HG03064 (cell line): ENCODE measurements around the gene MFAP4.
A peak's percentile ranks its signal among the peaks of the same experiment; 100 is the strongest.

Source experiments
- ATAC-seq: cut with Tn5 transposase; IDR thresholded peaks from one replicate; pipeline ENCODE4 v1.9.1; 2021; ENCODE audit warnings: low read depth; ENCODE audit not compliant: unreplicated experiment

The MFAP4 gene

DNA sequence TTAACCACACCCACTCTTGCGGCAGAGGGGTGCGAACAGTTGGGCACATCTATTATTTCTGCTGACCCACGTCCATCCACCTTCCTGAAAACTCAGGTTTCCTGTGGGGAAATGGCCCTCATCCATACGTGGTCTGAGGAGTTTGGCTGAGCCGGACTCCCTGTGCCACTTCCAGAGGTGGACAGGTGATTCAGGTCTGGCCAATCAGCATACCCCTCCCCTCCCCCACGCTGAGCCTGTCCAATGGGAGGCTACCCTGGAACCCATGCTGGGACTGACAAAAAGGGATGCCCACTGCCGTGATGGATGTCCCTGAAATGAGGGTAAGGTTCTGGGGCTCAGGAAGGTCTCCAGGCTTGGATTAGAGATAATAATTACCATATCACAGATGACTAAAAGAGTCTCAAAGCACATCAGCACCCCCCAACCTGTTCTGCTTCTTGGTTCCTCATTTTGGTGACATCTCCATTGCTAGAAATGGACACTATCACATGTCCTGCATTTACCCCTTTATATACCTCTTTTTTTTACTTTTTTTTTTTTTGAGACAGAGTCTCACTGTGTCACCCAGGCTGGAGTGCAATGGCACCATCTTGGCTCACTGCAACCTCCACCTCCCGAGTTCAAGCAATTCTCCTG lies 14.0 kb downstream of the MFAP4 start:
- ATAC-seq = no peak

DNA sequence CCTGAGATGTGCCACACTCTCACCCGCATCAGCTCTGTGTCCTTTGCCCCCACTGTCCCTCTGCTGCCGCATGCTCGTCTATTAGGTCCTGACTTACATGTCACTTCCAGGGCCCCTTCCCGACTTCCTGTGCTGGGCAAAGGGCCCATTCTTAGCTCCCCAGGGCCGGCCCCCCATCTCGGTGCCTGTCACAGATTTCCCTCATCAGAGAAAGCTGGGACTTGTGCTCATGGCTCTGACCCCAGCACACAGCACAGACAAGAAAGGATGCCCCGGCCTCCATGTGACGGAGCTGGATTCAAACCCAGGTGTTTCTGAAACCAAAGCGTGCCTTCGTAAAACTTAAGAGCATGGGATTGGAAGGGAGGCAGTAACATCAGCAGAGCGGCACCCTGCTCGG lies 14.6 kb downstream of the MFAP4 start:
- no peak for ATAC-seq

DNA sequence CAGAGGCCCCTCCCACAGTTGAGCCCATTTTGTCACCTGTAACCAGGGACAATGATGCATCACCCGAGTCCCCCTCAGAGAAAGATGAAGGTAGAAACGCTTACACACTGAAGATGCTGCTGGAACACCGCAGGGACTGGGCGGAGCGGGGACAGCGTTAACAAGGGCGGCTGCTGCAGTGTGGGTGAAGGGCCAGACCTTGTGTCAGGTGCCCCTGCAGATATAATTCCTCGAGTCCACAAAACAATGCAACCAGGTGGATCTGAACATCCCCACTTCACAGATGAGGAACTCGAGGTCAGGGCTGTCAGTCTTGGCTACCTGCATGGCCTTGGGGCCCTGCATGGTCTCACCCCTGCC lies 15.0 kb downstream of the MFAP4 start:
- ATAC-seq = no peak

DNA sequence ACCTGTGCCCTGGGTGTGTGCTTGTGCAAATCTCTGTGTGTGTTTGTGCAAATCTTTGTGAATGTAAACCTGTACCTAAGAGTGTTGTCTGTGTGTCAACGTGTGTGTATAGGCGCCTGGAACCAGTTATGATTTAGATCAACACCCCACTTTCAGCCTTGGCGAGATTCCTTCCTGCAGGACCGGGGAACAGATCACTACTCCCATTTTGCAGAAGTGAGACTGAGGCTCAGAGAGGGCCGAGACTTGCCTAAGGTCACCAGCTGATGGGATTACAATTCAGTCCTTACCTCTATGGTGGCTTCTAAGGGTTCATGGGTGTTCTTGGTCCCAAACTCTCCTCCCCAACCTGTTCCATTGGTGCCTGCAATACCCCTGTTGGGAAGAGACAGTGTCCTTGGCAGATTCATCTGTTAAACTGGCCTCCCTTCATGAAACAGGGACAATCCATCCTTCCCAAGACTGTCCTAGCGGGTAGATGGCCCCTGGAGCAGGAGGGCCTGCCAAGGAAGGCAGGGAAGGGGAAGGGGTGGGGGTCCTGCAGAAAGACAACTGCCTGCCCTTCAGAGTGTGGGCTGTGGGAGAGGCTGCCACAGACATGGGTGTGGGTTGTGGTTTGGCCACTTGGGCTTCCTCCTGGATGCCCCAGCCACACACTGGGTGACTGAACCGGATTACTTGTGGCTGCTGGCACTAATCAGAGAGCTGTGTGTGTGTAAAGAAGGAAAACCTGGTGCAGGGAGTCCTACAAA lies 15.6 kb downstream of the MFAP4 start:
- no peak for ATAC-seq

DNA sequence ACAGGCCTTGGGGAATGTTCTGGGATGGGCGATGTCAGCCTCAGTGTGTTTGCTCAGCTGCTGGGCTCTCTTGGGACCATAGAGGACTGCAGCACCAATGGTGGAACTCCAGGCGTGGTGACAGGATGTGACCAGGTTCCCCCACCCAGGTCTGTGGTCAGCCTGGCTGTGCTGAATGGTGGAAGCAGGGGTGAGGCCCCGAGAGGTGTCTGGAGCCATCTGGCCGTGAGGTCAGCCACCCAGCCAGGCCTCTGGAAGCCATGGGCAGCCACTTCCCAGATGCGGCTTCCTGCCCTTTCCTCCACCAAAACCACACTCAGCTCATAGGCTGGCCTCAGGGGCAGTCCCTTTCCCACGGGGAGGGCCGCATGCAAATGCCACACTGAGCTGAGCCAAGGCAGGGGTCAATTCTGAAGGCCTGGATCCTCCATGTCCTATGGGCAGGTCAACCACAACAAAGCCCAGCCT lies 16.5 kb downstream of the MFAP4 start:
- no peak for ATAC-seq

DNA sequence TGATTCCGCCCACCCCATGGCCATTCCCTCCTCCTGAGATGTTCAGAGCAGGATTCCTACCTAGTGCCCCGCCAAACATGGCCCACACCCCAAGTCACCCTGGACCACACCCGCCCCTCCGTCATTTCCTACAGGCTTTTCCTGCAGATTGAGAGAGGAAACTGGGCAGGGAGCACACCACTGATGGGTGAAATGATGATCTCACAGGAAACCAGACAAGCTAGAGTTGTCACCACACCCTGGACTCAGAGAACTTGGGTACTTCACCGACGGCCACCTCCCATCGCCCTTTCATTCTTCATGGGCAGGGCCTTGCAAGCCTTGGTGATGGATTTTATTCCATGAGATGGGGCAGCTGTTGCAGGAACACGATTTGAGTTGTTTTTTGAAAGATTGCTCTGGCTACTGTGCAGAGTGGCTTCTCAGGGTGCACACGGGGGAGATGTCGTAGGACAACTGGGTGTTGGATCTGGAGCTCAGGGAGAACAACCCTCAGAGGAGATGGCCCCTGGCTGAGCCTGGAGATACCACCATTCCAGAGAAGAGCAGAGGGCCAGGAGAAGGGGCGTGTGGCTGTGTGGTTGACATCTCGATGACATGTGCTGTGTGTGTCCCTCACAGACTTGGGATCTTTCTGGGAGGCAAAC lies 17.0 kb downstream of the MFAP4 start:
- no peak for ATAC-seq

DNA sequence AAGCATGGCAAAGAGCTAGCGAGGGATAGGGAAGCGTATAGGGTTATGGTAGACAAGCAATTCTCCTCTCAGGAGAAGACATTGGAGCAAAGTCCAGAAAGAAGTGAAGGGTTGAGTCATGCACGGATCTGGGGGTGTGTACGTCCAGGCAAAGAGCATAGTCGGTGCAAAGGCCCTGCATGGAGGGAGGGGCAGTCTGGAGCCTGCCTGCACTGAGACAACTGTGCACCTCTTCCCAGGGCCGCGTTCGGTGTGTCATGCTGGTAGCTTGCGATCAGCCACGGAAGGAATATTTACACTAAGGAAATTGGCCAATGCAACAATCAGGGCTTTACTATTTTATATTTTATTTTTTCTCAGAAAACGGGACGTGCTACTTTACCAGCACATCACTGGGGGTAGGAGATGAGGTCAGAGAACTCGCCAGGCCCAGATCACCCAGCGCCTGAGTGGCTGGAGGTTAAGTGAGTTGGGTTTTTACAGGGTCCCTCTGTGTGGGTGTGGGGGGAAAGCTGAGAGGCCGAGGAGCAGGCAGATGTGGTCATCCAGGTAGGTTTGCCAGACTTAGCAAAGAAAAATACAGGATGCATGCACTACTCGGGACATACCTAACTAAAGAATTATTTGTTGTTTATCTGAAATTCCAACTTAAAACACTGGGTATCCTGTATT lies 17.7 kb downstream of the MFAP4 start:
- ATAC-seq = no peak

DNA sequence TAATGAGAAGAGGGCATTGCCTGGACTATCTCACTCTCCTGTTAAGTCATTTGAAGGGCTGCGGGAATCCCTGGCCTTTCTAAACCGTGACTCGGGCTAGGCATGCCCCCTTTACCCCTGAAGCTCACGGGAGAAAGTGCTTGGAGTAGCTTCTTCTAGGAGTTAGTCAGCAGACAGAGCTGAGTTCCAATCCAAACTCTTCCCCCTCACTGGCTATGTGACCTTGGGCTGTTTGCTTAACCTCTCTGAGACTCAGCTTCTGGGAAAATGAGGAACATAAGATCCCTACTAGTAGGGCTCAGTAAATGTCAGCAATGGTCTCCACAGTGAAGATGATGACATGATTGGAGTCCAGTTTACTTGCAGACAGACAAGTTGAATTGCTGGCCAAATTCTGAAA lies 18.8 kb downstream of the MFAP4 start:
- no peak for ATAC-seq

DNA sequence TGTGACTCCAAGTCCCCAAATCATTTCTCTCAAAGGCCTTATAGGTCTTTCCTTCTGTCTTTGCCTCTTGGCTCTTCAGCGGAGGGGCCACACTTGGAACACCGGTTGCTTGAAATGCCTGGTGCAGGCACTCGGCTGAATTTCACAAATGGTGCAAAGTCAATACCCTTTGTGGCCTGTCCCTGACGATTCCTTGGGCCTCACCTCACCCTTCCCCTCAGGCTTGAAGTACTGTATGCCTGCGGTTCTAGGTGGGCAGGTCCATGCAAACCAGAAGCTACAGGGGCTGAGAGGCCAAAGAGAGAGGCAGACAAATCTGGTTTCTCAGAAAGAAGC lies 20.4 kb downstream of the MFAP4 start:
- ATAC-seq = no peak

DNA sequence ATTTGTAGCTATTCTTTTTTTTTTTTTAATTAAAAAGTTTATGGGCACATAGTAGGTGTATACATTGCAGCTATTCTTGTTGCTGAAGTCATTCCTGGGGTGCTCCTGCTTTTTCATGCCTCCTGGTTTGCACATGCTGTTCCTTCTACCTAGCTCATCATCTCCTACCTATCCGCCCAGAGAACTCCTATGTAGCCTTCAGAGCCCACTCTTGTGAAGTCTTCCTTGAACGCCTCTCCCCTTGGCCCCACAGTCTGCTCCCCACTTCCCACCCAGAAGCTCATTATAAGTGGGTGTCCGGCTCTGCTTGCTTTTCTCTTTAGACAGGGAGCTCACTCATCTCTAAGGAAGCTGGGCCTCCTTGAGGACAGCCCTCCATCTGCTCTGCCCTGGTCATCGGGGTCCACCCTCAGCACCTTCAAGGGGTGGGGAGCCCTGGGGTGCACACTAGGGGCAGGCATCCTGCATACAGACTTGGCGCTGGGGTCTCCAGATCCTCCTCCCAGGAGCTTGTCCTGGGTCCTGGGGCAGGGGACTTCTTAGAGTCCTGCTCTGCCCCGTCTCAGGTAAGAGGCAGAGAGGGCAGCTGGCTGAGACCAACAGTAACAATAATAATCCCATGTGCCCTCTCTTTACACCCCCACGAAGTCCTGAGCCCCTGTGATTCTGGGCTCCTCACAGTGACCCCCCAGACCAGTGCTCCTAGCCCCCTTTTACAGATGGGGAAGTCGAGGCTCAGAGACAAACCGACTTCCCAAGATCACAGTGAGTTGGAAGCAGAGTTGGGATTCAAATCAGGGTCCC lies 21.0 kb downstream of the MFAP4 start:
- ATAC-seq = no peak

DNA sequence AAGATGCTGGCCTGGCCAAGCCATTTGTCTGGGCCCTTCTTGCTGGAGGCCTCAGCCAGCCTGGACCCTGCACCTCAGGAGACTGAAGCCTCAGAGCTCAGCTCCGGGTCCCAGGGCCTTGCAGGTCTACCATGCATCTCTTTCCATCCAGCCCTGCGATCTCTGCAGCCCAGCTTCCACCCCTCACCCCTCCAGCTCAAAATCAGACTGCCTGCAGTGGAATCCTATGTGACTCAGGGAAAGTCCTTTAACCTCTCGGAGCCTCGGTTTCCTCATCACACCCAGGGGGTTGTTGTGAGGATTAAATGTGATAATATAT lies 21.5 kb downstream of the MFAP4 start:
- ATAC-seq = no peak

DNA sequence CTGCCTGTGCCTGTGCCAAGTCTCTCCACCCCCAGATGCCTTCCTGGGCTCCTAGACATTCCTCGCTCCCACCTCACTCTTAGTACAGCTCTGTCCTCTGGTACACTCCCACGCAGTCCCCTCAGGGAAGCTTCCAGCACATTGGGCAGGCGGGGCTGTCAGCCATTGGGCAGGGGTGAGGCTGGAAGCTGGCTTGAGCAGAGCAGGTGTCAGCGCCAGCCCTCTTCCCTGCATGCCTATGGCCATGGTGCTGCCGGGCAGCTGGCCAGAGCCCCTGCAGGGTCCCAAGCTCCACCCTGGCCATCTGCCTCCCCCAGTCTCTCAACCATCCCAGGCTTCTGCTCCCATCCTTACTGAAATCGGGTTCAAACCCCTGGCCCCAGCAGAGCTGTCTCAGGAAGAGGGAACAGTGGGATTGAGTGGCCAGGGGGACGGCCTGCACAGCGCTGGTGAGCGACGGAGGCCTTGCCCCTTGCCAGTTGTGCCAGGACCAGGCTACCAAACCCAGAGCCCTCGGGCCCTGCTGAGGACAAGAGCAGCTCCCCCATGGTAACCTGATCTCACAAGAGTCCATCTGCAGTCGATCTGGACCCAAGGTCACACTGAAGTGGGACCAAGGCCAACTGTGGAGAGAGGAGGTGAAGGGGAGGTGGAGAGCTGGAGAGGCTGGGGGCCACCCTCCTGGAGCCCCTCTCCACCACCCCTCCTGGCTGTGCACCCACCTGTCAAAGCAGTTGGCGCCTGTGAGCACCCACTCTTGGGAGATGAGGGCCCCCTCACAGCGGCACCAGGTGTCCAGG lies 22.1 kb downstream of the MFAP4 start:
- ATAC-seq = no peak

DNA sequence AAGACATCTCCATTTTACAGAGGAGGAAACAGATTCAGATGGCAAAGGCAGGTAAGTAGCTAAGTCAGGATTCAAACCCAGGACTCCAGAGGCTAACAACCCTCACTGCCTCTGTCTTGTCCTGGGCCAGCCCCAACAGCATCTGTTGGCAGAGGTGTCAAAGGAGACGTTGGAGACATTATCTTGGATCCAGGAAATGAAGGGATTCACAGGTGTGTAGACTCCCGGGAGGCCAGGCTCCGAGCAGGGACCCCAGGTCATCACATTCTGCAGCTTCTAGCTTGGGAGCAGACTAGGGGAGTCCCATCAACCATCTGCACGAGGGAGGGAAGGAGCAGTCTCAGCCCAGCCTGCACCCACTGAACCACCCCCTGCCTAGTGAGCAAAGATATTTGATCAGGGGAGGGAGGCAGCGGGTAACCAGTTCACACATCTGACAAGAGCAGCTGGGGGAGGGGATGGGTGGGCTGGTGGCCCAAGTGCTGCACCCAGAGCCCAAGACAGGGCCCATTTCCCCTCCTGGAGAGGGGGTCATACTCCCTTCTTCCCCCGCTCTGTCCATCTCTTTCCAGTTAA lies 23.4 kb downstream of the MFAP4 start:
- no peak for ATAC-seq

DNA sequence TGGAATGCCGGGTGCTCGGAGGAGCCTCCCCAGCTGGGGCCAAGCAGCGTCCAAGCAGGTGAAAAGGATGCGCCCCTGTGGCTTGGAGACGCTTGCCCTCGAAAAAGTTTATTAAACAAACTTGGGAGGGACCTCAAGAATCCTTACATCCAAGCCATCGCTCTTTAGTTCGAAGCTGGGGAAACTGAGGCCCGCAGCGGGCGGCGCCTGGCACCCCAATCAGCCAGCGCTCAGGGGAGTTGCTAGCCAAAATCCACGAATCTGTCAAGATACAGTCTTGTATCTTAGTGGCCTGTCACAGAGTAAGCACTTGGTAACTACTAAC lies 23.9 kb downstream of the MFAP4 start:
- no peak for ATAC-seq

DNA sequence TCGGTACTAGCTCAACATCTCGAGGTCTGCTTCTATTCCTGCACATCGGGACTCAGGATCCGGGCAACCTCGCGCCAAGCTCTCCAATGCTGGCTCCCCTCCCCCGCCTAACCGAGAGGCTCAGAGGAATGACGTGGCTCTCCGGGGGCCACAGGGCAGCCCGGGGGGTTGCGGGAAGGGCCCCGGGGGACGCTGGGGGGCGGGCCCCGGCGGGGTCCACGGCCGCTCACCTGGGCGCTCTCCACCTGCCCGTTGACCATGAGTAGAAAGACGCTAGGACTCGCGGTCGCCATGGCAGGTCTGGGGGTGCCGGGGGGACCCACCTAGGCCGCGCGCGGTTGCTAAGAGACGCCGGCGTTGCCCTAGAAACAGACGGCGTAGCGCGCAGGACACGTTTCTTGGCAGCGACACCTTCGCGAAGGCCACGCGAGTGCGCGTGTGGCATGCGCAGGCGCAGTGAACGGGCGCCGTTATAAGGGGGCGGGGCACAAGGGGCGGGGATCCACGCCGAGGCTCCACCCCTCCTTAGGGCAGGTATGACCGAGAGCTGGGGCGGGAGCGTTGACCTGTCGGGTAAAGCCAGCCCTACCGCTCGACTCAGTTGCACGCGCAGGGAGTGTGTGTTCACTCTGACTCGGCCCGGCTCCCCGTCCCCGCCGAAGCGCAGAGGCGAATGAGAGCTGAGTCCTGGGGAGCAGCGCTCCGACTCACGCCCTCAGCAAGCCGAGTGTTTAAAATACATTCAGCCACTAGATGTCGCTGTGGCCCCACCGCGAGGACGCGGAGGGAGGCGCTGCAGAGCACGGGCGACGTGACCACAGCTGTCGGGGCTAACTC lies 24.5 kb downstream of the MFAP4 start, which contains the start of gene B9D1:
B9D1 (minus strand) TSS at position 447 of the 837 bp plus-strand sequence; CDS start at position 293, 154 bp downstream.
- ATAC-seq = peak; percentile 79

DNA sequence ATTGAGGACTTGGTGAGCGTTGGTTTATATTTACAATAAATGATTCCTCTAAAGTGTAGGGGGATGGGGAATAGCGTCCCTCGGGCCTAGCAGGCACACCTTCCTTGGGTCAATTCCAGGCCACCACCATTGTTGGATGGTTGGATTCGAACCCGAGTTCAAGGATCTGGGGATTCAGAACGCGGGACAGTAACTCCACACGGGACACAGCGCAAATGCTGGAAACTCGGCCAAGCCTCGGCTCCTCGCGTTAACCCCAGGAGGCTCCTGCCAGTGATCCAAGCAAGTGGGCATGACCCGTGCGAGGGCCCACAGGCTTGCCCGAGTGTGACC lies 25.1 kb downstream of the MFAP4 start:
- no peak for ATAC-seq

DNA sequence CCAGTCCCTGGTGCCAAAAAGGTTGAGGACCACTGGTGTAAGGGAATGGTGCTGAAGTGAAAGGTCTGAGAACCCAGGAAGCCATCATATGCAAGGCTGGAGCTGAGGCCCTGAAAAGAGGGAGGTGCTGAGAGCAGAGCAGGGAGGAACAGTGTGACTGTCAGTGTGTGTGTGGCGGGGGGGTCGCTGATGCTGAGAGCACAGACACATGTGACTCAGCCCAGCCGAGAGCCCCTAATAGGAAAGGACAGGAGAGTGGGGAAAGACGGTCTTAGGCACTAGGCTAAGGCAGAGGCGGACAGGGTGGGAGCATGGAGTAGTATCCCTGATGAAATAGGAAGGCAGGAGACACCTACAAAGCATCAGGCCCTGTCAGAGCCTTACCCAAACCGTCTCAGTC lies 25.7 kb downstream of the MFAP4 start:
- ATAC-seq = no peak

DNA sequence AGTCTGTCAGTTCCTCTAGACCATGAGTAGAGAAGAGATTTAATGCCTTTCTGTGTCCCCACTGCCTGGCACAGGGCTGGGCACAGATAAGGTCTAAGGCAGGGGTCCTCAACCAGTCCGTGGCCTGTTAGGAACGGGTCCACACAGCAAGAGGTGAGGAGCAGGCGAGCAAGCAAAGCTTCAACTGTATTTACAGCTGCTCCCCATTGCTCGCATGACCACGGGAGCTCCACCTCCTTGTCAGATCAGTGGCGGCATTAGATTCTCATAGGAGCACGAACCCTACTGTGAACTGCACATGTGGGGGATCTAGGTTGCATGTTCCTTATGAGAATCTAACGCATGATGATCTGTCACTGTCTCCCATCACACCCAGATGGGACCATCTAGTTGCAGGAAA lies 26.2 kb downstream of the MFAP4 start:
- no peak for ATAC-seq

DNA sequence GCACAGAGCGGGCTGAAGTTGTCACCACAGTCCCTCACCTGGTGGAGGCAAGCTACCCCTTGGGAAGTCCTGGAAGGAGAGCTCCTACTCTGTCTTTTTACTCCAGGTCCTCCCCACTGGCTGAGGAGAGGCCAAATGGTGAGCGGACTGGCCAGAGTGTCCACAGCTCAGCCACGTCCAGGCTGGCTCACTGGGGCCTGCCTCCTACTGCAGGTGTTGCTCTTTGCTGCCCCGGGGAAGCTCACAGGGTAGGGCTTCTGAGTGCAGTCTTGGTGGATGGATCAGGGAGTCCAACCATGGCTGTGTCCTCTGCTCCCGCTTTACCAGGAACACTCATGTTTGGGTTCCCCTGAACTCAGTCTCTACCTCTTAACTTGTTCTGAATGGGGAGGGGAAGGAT lies 27.1 kb downstream of the MFAP4 start:
- ATAC-seq = no peak
